RWPE2 (cell line): ENCODE data around the gene USP7.

Source experiments
- ATAC-seq: fragments of 200-7000 bp; cut with Tn5 transposase; 3 replicates; pipeline ENCODE4 v1.9.1; 2021; ENCODE audit warnings: low read depth
- DNase-seq: peaks from one replicate; pipeline ENCODE4 v3.0.0-alpha.2; 2020; ENCODE audit warnings: low spot score
- H3K27ac ChIP-seq: fragments of 450-650 bp; 2 replicates; pipeline ENCODE4 v1.5.1; 2017; ENCODE audit warnings: mild to moderate bottlenecking; ENCODE audit not compliant: poor library complexity, severe bottlenecking
- H3K27me3 ChIP-seq: fragments of 250-450 bp; sonication (Bioruptor Pico); 2 replicates; pipeline ENCODE4 v1.5.1; 2021; ENCODE audit warnings: mild to moderate bottlenecking, moderate library complexity; ENCODE audit not compliant: insufficient read depth, poor library complexity, severe bottlenecking
- H3K36me3 ChIP-seq: fragments of 250-450 bp; sonication (Bioruptor Pico); 2 replicates; pipeline ENCODE4 v1.5.1; 2020; ENCODE audit warnings: low read depth, mild to moderate bottlenecking, moderate library complexity
- H3K4me1 ChIP-seq: fragments of 250-450 bp; sonication (Bioruptor Pico); 2 replicates; pipeline ENCODE4 v1.5.1; 2021; ENCODE audit warnings: mild to moderate bottlenecking, moderate library complexity; ENCODE audit not compliant: insufficient read depth, poor library complexity, severe bottlenecking
- H3K4me3 ChIP-seq: fragments of 250-450 bp; sonication (Bioruptor Pico); 2 replicates; pipeline ENCODE4 v1.5.1; 2021; ENCODE audit warnings: mild to moderate bottlenecking, moderate library complexity; ENCODE audit not compliant: severe bottlenecking
- H3K9me3 ChIP-seq: fragments of 250-450 bp; sonication (Bioruptor Pico); 2 replicates; pipeline ENCODE4 v1.5.1; 2021; ENCODE audit warnings: mild to moderate bottlenecking, moderate library complexity; ENCODE audit not compliant: severe bottlenecking
- CTCF ChIP-seq: fragments of 450-650 bp; IDR thresholded peaks from one replicate; pipeline ENCODE4 v1.5.1; 2017; ENCODE audit warnings: mild to moderate bottlenecking, moderate library complexity; ENCODE audit not compliant: poor library complexity, severe bottlenecking

USP7 gene

GRCh38 chr16:8949536-8950418, 13.9 kb downstream of the USP7 start:
- H3K4me3 ChIP-seq, result no peak overlapping the region
- TF ChIP-seq CTCF, result no peak
- ATAC-seq, result no peak

GRCh38 chr16:8948831-8949230, 14.9 kb downstream of the USP7 start:
- ATAC-seq (no peak), DNase-seq (no peak)
- Histone ChIP-seq H3K4me3 (no peak overlapping the region), H3K9me3 (no peaks in the 10 kb centered on the region), H3K36me3 (no peaks in the 10 kb centered on the region), H3K4me1 (peaks cover 3% of the 10 kb centered on the region), H3K27ac (no peak overlapping the region), H3K27me3 (no peaks in the 10 kb centered on the region)
- TF ChIP-seq CTCF, result no peak

More at GRCh38 chr16:8949536-8950418, 13.9 kb downstream of the USP7 start:
- Histone ChIP-seq H3K4me1 (peaks cover 3% of the 10 kb centered on the region), H3K27me3 (no peaks in the 10 kb centered on the region), H3K27ac (no peak overlapping the region), H3K36me3 (no peaks in the 10 kb centered on the region), H3K9me3 (no peaks in the 10 kb centered on the region)
- no peak for DNase-seq

GRCh38 chr16:8948069-8948593, 15.6 kb downstream of the USP7 start:
- no peak overlapping the region for H3K4me3 ChIP-seq
- no peaks in the 10 kb centered on the region for H3K36me3 ChIP-seq
- DNase-seq, result no peak
- no peaks in the 10 kb centered on the region for H3K9me3 ChIP-seq
- peaks cover 3% of the 10 kb centered on the region for H3K4me1 ChIP-seq
- TF ChIP-seq CTCF, result no peak
- H3K27ac ChIP-seq, result no peak overlapping the region
- ATAC-seq, result no peak
- no peaks in the 10 kb centered on the region for H3K27me3 ChIP-seq

GRCh38 chr16:8946544-8946943, 17.2 kb downstream of the USP7 start:
- Histone ChIP-seq H3K27ac (no peak overlapping the region), H3K4me1 (no peaks in the 10 kb centered on the region), H3K36me3 (no peaks in the 10 kb centered on the region), H3K27me3 (no peaks in the 10 kb centered on the region), H3K4me3 (no peak overlapping the region), H3K9me3 (no peaks in the 10 kb centered on the region)
- ATAC-seq (no peak), DNase-seq (no peak)
- TF ChIP-seq CTCF, result no peak
